ENCODE results near the gene TAAR9. TPM values are rescaled to one million over a fixed set of nuclear protein-coding genes. Genes with fewer than 3 reads are reported as not detected.

TAAR9 gene, protein sequence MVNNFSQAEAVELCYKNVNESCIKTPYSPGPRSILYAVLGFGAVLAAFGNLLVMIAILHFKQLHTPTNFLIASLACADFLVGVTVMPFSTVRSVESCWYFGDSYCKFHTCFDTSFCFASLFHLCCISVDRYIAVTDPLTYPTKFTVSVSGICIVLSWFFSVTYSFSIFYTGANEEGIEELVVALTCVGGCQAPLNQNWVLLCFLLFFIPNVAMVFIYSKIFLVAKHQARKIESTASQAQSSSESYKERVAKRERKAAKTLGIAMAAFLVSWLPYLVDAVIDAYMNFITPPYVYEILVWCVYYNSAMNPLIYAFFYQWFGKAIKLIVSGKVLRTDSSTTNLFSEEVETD
- not detected in 2 replicates for total RNA-seq

DNA sequence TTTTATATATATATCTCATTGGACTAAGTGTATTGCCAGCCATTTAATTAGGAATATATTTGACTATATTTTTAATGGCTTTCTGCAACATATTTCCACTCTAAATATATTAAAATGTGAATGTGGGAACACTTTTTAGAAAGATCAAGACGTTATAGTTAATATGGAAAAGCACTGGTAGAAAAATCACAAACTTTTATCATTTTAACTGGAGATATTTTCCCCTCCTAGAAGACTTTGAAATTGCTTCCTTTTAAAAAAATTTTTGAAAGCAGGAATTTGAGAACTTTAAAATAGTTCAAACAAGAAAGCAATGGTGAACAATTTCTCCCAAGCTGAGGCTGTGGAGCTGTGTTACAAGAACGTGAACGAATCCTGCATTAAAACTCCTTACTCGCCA is at the start of gene TAAR9:
TAAR9 (plus strand) TSS at position 301 of the 400 bp plus-strand sequence; CDS start at position 314, 13 bp downstream.

DNA sequence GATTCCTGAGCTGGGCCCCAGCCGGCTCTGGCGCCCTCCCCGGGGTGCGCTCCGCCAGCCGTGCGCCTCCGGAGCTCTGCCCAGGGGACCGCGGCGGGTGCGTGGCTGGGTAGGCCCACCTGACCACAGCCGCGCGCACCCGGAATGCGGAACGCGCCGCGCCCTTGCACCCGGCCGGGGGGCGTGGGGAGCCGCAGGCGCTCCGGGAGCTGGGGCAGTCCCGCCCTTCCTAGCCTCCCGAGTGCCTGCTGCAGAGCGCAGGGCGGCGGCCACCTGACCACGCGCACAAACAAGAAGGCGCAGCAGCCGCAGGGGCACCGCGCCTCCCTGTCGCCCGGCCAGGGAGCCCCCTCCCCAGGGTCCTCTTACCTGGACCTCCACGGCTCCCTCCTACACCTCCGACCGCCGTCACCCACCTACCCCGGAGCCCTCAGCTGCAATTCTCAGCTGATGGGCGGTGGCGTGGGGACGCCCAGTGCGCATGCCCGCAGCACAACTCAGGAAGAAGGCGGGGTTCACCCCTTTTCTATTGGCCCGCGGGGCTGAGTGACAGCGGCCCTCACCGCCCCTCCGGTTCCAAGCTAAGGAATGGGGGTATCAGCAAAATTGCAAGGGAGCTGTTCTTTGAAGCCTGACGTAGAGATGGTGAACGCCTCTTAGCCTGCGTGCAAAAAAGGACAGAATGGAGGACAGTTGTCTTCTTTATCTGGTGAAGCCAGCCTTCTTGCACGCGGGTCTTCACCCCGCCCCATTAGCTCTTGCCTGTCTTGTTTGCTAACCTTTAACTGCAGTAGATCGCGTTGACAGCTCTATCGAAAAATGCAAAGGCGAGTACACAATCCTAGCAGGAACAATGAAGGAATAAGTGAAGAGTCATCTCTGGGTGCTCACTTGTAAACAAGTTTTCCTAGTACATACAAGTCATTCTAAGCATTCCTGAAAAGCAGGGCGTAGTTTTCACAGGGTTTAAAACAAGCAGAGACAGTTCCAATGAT is 25.1 kb upstream of the TAAR9 start, which contains the start of gene STX7:
STX7 (minus strand) TSS at position 479 of the 995 bp plus-strand sequence. CDS start 9,586 bp downstream, outside the sequence.

DNA sequence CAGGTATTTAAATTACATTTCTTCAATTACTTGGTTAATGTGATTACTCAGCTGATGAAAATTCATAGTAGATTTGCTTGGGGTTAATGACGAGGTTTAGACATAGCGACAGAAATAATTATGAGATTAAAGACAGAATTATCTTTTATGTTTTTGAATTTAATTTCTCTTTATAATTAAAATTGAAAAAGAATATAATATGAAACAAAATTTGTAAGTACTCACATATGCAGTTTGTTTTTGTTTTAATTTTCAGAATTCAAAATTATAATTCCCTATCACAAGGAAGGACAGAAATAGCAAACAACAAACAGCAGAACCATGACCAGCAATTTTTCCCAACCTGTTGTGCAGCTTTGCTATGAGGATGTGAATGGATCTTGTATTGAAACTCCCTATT is 14.3 kb downstream of the TAAR9 start, which contains the start of gene TAAR8:
TAAR8 (plus strand) TSS at position 301 of the 400 bp plus-strand sequence; CDS start at position 322, 21 bp downstream.

DNA sequence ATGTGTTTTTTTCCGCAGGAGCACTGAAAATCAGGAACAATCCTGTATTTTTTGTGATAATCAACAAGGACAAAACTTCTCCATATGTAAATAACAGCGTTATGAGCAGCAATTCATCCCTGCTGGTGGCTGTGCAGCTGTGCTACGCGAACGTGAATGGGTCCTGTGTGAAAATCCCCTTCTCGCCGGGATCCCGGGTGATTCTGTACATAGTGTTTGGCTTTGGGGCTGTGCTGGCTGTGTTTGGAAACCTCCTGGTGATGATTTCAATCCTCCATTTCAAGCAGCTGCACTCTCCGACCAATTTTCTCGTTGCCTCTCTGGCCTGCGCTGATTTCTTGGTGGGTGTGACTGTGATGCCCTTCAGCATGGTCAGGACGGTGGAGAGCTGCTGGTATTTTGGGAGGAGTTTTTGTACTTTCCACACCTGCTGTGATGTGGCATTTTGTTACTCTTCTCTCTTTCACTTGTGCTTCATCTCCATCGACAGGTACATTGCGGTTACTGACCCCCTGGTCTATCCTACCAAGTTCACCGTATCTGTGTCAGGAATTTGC is 32.2 kb downstream of the TAAR9 start, which contains the start of gene TAAR6:
TAAR6 (plus strand) TSS at position 102 of the 557 bp plus-strand sequence; CDS start at position 102, 0 bp downstream.

Small RNA genes lying within 50 kb of the gene (small RNA-seq; reads per million reads assigned to genes)
- gene TAAR7P = not detected

Other genes with a start within 250 kb of the TAAR9 start
- gene MOXD1, start 136.8 kb upstream of the TAAR9 start, total RNA-seq = under 0.01 and 0.07 TPM in 2 replicates
- 30.1 and 38.6 TPM in 2 replicates for gene STX7, start 25.2 kb upstream of the TAAR9 start, total RNA-seq
- gene TAAR8, start 14.4 kb downstream of the TAAR9 start, total RNA-seq = not detected in 2 replicates
- not detected in 2 replicates for gene TAAR6, start 32.0 kb downstream of the TAAR9 start, total RNA-seq
- not detected in 2 replicates for gene TAAR5, start 51.5 kb downstream of the TAAR9 start, total RNA-seq
- gene TAAR2, start 86.0 kb downstream of the TAAR9 start, total RNA-seq = not detected in 2 replicates
- gene TAAR1, start 120.9 kb downstream of the TAAR9 start, total RNA-seq = not detected in 2 replicates
- gene VNN1, start 175.8 kb downstream of the TAAR9 start, total RNA-seq = 0.07 TPM in 1 of 2 replicates, not detected in the other
- gene VNN2, start 219.6 kb downstream of the TAAR9 start, total RNA-seq = not detected in 2 replicates